ENCODE data around the gene NOXA1. TPM values are rescaled to one million over a fixed set of nuclear protein-coding genes. Genes with fewer than 3 reads are reported as not detected.
"Not testable (repeated sequence)": the region's sequence is repeated elsewhere in the genome, so short reads cannot be mapped to it uniquely, and the experiment has no call there.

Gene NOXA1
- total RNA-seq, 1 experiment from 2014 or later, result 8.2 TPM

GRCh38 chr9:137449081-137449844 lies 26.1 kb downstream of the NOXA1 start:
- Mint-ChIP-seq H3K36me3 (ENCODE audit: insufficient read depth, unreplicated experiment) (peaks cover 1% of the 10 kb centered on the region), H3K4me3 (ENCODE audit: unreplicated experiment) (no peak overlapping the region), H3K9me3 (ENCODE audit: unreplicated experiment) (no peaks in the 10 kb centered on the region), H3K27me3 (ENCODE audit: insufficient read depth, unreplicated experiment) (no peaks in the 10 kb centered on the region), H3K27ac (ENCODE audit: low read depth, unreplicated experiment) (no peak overlapping the region), H3K4me1 (ENCODE audit: insufficient read depth, unreplicated experiment) (peaks cover 11% of the 10 kb centered on the region)
- no peak for DNase-seq (ENCODE audit: unreplicated experiment)
- CTCF ChIA-PET, result interaction anchor here (0.6 to 0.7 kb wide), 2 partner anchors 25 to 331 kb away, joined by 4 to 8 read pairs; no protein-coding TSS in a partner anchor
- no peak for TF ChIP-seq CTCF (IDR thresholded peaks at IDR 0.05; ENCODE audit: unreplicated experiment)
- POLR2A ChIA-PET, result no interaction called here
- no TSS peak for BruUV-seq (replicated peaks)
- intact Hi-C loops (cut with micrococcal nuclease), result loop anchor here (10.0 kb wide), 1 partner anchor 76 kb away; no protein-coding TSS in a partner anchor

- intact Hi-C loops (cut with micrococcal nuclease), result loop anchor here (10.0 kb wide), 1 partner anchor 75 kb away; no protein-coding TSS in a partner anchor
- no peak for DNase-seq (ENCODE audit: unreplicated experiment)
- ChIA-PET POLR2A (no interaction called here), CTCF (interaction anchor here (0.6 to 0.7 kb wide), 2 partner anchors 211 to 332 kb away, joined by 3 to 8 read pairs; no protein-coding TSS in a partner anchor)
- no peaks in the 10 kb centered on the region for H3K9me3 Mint-ChIP-seq (ENCODE audit: unreplicated experiment)
- TF ChIP-seq CTCF (IDR thresholded peaks at IDR 0.05; ENCODE audit: unreplicated experiment), result no peak
- BruUV-seq (replicated peaks), result no TSS peak
- peaks cover 7% of the 10 kb centered on the region for H3K4me1 Mint-ChIP-seq (ENCODE audit: insufficient read depth, unreplicated experiment)
- H3K27me3 Mint-ChIP-seq (ENCODE audit: insufficient read depth, unreplicated experiment), result no peaks in the 10 kb centered on the region
- H3K27ac Mint-ChIP-seq (ENCODE audit: low read depth, unreplicated experiment), result no peak overlapping the region
- H3K36me3 Mint-ChIP-seq (ENCODE audit: insufficient read depth, unreplicated experiment), result peaks cover 6% of the 10 kb centered on the region
- H3K4me3 Mint-ChIP-seq (ENCODE audit: unreplicated experiment), result no peak overlapping the region
These were observed 26.8 kb downstream of the NOXA1 start for GRCh38 chr9:137449931-137450538.

GRCh38 chr9:137450539-137451222 lies 27.5 kb downstream of the NOXA1 start:
- H3K27me3 Mint-ChIP-seq (ENCODE audit: insufficient read depth, unreplicated experiment); H3K27ac Mint-ChIP-seq (ENCODE audit: low read depth, unreplicated experiment); POLR2A ChIA-PET; H3K4me3 Mint-ChIP-seq (ENCODE audit: unreplicated experiment); H3K36me3 Mint-ChIP-seq (ENCODE audit: insufficient read depth, unreplicated experiment); intact Hi-C loops (cut with micrococcal nuclease); H3K4me1 Mint-ChIP-seq (ENCODE audit: insufficient read depth, unreplicated experiment); BruUV-seq (replicated peaks); H3K9me3 Mint-ChIP-seq (ENCODE audit: unreplicated experiment); DNase-seq (ENCODE audit: unreplicated experiment): not testable (repeated sequence)
- CTCF ChIA-PET, result interaction anchor here (0.7 kb wide), 1 partner anchor 212 kb away, joined by 3 read pairs; no protein-coding TSS in a partner anchor

GRCh38 chr9:137451264-137452005 lies 28.2 kb downstream of the NOXA1 start:
- H3K27me3 Mint-ChIP-seq (ENCODE audit: insufficient read depth, unreplicated experiment); intact Hi-C loops (cut with micrococcal nuclease); H3K27ac Mint-ChIP-seq (ENCODE audit: low read depth, unreplicated experiment); H3K4me3 Mint-ChIP-seq (ENCODE audit: unreplicated experiment); H3K4me1 Mint-ChIP-seq (ENCODE audit: insufficient read depth, unreplicated experiment); H3K9me3 Mint-ChIP-seq (ENCODE audit: unreplicated experiment); BruUV-seq (replicated peaks); DNase-seq (ENCODE audit: unreplicated experiment); H3K36me3 Mint-ChIP-seq (ENCODE audit: insufficient read depth, unreplicated experiment); POLR2A ChIA-PET: not testable (repeated sequence)
- CTCF ChIA-PET, result interaction anchor here (1.8 kb wide), 1 partner anchor 29 kb away, joined by 5 read pairs; the partner anchor contains the start of gene EXD3

Data from MCF 10A (cell line).